ENCODE measurements around the gene SLC6A5.

DNA sequence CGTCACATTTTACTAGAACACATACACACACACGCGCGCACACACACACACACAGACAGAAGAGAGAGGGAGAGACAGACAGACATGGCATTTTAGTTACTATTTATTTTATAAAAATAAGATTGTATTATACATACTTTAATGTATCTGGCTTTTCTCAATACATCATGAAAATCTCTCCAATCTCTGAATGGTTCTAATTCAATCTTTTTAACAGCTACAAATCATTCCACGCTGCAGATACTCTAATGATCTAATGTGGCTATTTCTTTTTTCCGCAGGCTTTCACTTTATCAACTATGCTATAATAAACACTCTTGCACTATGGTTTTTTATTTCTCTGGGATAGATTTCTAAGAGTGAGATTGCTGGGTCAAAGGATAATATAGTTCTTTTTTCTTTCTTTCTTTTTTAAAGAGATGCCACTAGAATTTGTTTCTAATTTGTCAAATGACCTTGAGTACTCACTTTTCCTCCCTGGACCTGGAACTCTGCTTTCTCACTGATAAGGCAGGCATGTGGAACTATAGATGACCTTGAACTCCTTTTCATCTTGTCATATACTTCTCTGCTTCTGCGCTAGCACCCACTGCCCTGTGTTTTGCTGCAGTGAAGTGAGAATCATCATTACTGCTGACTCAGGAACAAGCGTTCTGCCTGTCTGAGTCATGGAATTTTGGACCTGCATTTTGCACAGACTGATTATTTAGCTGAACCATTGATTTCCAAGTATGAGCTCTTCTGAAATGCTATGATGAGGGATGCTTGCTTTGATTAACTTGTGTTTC lies 4.9 kb upstream of the SLC6A5 start:
- TF ChIP-seq EZH2phosphoT487 (IDR thresholded peaks at IDR 0.05; ENCODE audit: borderline replicate concordance, low read length) (no peak), CTCF (IDR thresholded peaks at IDR 0.05; ENCODE audit: low read depth, low read length, poor library complexity, severe bottlenecking) (no peak)
